GM19455 (cell line): ENCODE measurements around the gene H6PD.
"Not testable (repeated sequence)": the region's sequence is repeated elsewhere in the genome, so short reads cannot be mapped to it uniquely, and the experiment has no call there.

Experiments used
- ATAC-seq: cut with Tn5 transposase; IDR thresholded peaks from one replicate; pipeline ENCODE4 v1.9.1; 2021; ENCODE audit not compliant: unreplicated experiment

H6PD gene

DNA sequence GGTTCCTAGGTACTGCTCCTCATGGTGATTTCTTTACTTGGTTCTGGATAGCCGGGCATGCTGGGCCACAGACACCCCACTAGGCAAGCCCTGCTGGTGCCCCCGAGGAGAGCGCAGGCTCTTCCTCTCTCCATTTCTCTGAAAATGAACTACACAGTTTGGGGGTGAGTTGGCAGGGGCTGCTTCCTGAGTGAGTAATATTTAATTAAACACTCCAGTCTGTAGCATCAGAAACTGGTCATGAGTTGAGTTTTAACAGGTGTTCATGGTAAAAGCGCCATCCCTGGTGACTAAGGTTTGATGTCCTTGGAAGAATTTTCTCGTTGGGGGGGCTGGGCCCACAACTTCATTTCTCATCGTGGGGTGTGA lies 59.8 kb downstream of the H6PD start:
- ATAC-seq = no peak

DNA sequence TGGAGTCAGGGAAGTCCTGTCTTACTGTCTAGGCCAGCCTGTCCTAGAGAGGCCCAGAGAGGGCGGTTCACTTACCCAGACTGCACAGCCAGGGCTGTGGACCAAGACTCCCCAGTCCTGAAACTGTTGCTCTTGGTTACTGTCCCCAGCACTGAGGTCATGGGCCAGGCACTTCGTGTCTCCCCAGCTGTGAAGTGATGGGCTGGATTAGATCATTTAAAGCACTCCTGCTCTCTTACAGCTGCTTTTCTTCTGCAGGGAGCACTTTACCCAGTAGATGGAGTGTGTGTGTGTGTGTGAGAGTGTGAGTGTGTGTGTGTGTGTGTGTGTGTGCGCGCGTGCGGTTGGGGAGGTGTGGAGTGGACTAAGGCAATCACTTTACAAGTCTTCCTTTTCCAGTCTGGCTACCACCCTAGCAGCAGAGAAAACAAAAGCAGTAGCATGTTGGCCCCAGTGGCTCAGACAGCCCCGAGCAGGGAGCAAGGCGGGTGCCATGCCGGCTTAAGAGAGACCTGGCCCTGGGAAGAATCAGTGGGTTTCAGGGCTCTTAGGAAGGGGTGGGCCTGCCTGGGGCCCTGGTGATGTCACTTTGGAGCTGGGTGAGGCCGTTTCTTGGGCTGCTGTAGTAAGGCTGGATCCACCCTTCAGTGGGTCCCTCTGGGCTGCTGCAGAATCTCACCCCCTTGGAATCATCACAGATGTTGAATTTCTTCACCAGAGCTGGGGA lies 60.5 kb downstream of the H6PD start:
- ATAC-seq = no peak

DNA sequence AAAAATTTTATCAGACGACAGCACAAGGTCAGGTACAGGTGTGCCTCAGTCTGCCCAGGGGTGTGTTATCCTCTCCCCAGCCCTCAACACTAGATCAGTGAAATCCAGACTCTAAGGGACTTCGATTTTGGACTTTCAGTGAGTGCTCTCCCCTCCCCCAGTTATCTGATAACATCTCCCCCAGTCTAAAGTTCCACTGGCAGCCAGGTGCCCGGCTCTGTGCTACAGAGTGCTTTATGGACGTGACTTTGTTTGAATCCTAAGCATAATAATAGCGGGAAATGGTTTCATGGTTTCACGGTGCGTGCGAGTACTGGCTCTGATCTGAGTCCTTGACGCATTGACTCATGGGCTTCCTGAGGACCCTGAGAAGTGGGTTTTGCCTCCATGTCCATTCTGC lies 61.3 kb downstream of the H6PD start:
- no peak for ATAC-seq

DNA sequence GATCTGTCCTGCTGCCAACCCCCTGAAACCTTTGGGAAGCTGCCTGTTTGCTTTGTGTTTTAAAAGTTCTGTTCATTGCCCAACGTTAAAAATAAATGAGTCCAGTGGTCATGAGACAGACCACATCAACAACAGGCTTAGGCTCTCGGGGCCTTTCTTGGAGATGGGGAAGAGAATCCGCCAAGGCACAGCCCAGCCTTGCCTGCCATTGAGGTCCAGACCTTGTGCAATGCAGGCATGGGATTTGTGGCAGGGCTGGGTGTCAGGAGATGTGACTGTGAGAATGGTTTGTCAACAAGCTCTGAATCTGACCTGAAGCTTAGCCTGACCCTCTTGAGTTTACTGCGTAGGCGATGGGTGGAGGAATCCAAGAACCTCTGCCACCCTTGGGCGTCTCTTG lies 62.3 kb downstream of the H6PD start:
- ATAC-seq = no peak

DNA sequence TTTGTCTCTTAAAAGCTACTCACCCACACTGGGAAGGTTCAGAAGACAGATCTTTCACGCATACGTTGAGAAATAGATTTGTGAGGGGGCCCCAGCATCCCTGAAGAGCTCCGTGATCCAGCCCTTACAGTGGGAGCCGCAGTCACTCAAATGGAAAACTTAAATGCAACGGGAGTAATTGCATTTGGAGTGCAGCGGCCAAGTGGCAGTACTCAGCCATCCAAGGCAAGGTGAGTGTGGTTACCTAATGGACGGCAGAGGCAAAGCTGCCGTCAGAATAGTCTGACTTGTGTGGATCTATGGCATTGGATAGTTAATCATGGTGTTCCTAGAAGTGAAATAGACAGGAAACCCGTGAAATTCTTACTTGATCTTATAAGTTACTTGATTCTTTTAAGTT lies 63.3 kb downstream of the H6PD start:
- ATAC-seq = no peak

DNA sequence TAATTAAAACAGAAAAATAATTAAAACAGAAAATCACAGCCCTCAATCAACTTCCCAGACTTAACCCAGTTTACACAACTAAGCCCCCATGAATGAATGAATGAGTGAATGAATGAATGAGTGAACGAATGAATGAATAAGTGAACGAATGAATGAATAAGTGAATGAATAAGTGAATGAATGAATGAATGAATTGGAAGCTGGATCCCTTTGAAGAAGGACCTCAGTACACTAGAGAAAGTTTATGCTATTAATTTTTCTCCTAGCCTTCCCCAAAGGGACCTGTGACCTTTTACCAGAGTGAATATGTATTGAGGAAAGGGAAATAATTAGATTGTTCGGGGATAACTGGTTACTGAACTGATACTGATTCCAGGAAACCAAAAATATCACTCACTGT lies 63.7 kb downstream of the H6PD start:
- ATAC-seq = no peak

DNA sequence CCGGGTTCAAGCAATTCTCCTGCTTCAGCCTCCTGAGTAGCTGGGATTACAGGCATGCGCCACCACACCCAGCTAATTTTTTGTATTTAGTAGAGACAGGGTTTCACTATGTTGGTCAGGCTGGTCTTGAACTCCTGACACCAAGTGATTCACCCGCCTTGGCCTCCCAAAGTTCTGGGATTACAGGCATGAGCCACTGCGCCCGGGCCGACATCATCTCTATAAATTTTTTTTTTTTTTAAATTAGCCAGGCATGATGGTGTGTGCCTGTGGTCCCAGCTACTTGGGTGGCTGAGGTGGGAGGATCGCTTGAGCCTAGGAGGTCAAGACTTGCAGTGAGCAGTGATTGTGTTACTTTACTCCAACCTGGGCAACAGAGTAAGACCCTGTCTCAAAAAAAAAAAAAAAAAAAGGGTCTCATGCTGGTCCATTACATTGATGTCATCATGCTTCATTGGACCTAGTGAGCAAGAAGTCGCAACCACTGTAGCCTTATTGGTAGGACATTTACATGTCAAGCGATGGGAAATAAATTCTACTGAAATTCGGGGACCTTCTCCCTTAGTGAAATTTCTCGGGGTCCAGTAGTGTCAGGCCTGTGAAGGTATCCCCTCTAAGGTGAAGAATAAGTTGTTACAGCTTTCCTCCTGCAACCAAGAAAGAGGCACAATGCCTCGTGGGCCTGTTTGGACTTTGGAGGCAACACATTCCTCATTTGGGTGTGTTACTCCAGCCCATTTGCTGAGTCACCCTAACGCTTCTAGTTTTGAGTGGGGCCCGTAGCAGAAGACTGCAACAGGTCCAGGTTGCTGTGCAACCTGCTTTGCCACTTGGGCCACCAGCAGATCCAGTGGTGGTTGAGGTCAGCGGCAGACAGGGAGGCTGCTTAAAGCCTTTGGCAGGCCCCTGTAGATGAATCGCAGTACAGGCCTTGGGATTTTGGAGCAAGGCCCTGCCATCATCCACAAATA lies 65.3 kb downstream of the H6PD start:
- not testable (repeated sequence) for ATAC-seq

DNA sequence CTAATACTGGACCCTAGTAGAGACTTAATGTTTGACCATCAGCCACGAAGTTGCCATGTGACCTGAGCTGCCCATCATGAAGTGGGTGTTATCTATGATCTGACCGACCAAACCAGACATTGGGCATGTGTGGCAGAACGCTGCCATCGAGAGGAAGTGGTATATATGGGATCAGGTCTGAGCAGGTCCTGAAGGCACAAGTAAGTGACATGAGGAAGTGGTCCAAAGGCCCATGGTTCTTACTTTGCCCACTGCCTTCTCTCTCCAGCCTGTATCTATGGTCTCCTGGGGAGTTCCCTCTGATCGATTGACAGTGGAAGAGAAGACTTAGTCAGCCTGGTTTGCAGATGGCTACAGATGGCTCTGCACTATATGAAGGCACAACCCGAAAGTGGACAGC lies 66.0 kb downstream of the H6PD start:
- no peak for ATAC-seq

DNA sequence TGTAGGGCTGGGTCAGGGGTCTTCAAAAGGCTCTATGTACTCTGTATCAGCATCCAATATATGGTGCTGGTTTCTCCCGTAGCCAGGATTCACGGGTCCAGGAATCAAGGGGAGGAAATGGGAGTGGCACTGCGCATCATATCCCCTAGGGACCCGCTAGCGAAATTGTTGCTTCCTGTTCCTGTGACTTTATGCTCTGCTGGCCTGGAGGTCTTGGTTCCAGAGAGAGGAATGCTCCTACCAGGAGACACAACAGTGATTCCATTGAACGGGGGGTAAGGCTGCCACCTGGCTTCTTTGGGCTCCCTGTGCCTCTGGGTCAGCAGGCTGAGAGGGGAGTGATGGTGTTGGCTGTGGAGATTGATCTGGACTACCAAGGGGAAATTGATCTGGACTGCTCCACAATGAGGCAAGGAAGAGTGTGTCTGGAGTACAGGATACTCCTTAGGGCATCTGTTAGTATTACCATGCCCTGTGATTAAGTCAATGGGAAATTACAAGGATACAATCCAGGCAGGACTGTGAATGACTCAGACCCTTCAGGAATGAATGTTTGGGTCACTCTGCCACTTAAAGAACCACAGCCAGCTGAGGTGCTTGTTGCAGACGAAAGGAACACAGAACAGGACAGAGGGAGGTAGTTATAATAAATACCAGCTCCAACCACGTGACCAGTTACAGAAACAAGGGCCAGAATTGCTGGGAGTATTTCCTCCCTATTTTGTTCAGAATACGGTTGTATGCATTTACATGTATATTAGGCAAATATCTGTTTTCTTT lies 68.4 kb downstream of the H6PD start:
- no peak for ATAC-seq

DNA sequence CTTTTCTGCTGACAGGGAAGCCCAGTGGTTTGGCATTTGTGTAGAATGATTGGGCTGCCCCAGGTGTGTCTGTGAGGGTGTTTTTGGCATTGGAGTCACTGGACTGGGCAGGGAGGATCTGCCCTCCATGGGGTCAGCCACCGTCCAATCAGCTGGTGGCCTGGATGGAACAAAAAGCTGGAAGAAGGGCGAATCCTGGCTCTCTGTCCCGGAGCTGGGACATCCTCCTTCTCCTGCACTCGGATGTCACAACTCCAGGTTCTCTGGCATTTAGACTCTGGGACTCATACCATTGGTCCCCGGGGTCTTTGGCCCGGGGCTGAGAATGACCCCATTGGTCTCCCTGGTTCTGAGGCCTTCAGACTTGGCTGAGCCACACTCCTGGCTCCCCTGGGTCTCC lies 69.3 kb downstream of the H6PD start:
- no peak for ATAC-seq

DNA sequence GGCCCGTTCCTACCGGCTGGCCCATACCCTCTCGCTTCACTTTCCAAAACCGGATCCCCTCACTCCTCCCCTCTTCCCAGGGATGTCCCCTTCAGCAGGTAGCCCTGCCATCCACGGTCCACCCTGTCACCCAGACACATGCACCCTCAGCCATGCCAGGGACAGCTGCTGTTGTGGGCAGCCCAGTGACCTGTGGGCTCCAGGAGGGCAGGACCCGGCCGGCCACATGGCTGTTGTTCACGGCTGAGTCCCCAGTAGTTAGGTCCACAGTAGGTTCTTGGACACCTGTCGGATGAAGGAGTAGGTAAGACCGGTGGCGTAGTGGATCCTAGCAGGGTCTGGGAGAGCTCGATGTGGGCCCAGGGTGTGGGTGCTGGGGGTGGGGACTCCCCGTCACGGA lies 70.6 kb downstream of the H6PD start:
- no peak for ATAC-seq

DNA sequence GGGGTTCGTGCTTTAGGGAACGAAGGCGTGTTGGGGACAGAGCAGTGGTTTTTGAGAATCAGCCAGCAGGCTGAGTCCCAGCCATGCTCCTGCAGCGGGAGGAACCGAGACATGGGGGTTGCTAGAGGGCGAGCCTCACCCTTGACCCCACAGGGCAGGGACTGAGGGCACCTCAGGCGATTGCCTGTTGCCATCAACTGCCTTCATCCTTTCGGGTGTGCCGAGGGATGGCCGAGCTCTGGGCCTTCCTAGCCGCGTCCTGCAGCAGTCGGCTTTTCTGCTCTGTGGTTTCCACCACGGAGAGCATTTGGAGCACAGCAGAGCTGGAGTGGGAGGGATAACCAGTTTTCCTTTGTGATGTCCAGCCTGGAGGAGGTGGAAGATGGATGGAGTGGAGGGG lies 71.4 kb downstream of the H6PD start:
- ATAC-seq = no peak

DNA sequence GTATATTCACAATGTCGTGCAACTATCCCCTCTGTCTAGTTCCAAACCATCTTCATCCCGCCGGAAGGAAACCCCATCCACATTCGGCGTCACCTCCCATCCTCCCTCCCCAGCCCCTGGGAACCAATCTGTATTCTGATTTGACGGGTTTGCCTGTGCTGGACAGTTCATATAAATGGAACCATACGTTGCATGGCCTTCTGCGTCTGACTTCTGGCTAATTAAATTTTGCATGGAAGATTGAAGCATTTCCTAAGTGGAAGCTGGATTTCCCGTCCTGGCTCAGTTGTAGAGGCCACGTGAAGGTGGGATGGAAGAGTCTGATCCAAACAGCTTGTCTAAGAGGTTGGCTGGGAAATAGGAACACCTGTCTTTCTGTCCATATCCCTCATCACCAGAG lies 72.7 kb downstream of the H6PD start:
- no peak for ATAC-seq

DNA sequence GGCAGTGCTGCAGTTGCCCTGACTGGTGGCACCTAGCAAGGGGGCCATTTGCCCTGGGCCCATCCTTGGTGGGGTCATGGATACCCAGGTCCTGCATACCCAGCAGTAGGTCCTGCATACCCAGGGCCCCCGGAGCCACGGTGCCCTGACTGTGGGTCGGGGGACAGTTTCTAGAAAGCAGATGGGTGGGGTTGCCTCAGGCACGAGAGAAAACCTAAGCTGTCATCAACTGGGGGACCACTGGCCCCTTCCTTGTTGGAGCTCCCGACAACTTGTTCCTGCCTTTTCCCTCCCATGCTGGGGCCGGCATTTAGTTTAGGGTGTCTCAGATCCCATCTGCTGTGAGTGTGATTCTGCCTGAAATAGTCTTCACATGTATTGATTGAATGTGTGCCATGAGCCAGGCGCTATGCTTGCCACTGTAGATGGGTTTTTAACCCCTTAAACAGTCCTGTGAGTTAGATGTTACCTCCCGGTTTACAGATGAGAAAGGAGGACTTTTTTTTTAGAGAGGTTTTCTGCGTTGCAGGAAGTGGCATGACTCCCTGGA lies 73.7 kb downstream of the H6PD start:
- ATAC-seq = no peak

DNA sequence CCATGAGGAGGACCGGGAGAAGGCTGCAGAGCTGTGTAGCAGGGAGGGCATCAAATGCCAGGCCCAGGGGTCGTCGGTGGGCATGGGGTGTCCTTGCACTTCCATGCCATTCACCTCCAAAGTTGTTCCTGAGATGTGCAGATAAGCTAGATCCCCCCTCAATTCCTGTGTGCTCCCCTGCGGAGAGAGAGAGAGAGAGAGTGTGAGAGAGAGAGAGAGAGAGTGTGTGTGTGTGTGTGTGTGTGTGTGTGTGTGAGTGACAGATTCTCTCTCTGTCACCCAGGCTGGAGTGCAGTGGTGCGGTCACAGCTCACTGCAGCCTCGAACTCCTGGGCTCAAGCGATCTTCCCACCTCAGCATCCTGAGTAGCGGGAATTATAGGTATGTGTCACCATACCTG lies 74.5 kb downstream of the H6PD start:
- no peak for ATAC-seq

DNA sequence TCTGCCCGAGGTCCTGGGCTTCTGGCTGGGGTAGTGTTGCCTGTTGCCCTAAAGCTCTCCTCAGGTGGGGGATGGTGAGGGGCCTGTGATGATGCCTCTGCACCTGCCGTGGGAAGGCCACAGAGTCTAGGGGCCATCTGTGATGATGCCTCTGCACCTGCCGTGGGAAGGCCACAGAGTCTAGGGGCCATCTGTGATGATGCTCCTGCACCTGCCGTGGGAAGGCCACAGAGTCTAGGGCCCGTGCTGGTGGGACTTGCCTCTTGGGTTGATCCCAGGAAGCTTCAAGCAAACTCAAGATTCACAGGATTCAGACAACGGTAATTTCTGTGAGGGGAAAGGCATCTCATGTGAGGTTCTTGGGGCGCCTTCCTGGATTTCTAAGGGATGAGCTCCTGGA lies 75.4 kb downstream of the H6PD start:
- ATAC-seq = no peak

DNA sequence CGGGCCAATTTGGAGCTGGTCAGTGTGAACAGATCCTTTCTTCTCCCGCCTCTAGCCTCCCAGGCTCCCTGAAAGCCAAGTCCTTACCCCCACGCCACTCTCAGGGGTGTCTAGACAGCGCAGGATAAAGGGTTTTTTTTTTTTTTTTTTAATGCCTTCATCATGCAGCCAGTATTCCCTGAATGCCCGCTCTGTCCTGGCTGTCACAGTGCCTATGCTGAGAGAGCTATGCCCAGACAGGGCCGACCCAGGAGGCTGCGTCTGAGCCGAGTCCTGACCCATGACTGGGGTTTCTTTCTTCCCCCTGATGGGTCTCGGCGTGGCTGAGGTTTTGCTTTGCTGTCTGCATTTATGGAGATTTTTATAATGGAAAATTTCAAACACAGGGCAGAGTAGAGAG lies 76.5 kb downstream of the H6PD start:
- ATAC-seq = no peak

DNA sequence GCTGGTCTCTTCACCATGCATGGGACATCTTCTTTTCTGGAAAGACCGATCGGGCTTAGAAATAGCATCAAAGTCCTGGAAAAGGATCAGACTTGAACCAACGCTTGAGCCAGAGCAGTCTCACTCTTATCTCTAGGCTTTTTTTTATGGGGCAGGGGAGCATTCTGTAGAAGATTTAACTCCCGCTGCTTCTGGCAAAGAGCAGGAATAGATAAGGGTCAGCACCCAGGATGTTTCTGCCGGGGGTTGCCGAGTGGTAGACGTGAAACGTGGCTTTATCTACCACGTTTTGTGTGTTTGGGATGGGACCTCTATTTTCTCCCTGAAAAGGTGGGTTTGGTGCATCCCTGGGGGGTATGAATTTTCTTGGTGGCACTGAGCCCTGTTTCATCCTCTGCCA lies 76.9 kb downstream of the H6PD start:
- no peak for ATAC-seq

DNA sequence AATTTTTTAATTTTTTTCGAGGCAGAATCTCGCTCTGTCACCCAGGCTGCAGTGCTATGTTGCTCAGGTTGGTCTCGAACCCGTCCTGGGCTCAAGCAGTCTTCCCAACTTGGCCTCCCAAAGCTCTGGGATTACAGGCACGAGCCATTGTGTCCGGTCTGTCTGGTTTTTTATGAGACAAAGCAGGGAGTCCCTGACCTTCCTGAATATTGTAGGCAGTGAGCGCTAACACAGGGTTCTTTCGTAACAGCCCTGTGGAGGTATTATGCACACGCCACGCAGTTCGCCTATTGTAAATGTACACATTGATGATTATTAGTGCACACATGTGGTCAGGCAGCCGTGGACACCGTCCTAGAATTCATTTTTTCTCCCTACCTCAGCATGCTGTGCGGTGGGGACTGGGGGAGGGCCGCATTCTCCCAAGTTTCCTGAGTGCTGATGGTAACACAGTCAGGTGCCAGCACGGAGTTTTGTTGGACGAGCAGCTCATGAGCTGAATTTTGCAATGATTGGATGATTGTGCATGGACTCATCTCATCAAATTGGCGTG lies 77.7 kb downstream of the H6PD start:
- ATAC-seq = no peak

DNA sequence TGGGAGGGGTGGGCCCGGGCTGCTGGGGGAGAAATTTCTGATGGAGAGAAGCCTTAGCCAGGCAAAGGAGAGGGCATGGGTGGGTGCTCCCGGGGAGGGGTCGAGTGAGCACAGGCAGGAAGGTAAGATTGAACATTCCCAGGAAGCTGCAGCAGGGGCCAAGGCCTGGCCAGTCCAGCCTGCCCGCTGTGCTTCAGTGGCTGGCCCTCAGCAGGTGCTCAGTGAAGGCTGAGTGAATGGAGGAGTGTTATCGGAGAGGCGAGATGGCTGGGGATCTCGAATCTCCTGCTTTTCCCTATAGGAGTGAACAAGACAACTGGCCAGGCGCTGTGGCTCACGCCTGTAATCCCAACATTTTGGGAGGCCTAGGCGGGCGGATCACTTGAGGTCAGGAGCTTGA lies 79.0 kb downstream of the H6PD start:
- no peak for ATAC-seq

DNA sequence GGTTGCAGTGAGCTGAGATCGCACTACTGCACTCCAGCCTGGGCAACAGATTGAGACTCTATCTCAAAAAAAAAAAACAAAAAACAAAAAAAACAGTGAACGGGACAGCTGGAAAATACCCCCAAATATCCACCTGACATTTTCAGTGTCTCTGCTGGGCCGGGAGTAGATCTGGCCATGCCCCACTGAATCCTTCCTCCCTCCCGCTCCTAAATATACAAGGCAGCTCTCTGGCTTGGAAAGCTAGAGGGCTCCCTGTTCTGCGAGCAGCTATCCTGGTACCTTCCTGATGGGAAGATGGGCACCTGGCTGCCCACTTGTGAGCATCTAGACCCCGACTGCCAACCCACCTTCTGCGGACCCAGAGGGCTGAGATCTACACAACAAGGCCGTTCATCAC lies 79.5 kb downstream of the H6PD start:
- ATAC-seq = no peak
